NT2/D1 (cell line): Measurements from ENCODE around the gene NRXN2.

Experiments used
- SUZ12 ChIP-seq: IDR thresholded peaks from 2 replicates; pipeline ENCODE4 v1.6.1; 2011; ENCODE audit not compliant: insufficient read length, insufficient read depth; ENCODE audit errors: extremely low read depth
- YY1 ChIP-seq: IDR thresholded peaks from 2 replicates; pipeline ENCODE4 v1.6.1; 2011; ENCODE audit not compliant: insufficient read length, insufficient read depth
- ZNF274 ChIP-seq: IDR thresholded peaks from 2 replicates; pipeline ENCODE4 v1.6.1; 2011; ENCODE audit warnings: mild to moderate bottlenecking, low read depth, low read length

GRCh38 chr11:64571410-64572091 lies 151.4 kb downstream of the NRXN2 start:
- no peak for TF ChIP-seq SUZ12
- no peak for TF ChIP-seq ZNF274
- no peak for TF ChIP-seq YY1
